Fibroblast of lung (primary cell): Measurements from ENCODE around the gene SLC27A1. TPM values are rescaled to one million over a fixed set of nuclear protein-coding genes. Genes with fewer than 3 reads are reported as not detected.

Experiments
- DNase-seq, 2 donors: peaks; one replicate each; pipeline versions ENCODE4 v3.0.0 to v3.0.0-alpha.2; 2010; ENCODE audit warnings: low read depth in 2 of 2
- H2AFZ ChIP-seq: 2 replicates; pipeline ENCODE4 v1.5.1; 2012; ENCODE audit warnings: low read length, control low read depth, inconsistent platforms
- H3K27ac ChIP-seq: 2 replicates; pipeline ENCODE4 v1.5.1; 2011; ENCODE audit warnings: low read length, control low read depth; ENCODE audit not compliant: insufficient read depth
- H3K27me3 ChIP-seq: 2 replicates; pipeline ENCODE4 v1.5.1; 2011; ENCODE audit warnings: mild to moderate bottlenecking, low read length; ENCODE audit not compliant: control insufficient read depth, insufficient read depth
- H3K36me3 ChIP-seq: 2 replicates; pipeline ENCODE4 v1.5.1; 2011; ENCODE audit warnings: low read length; ENCODE audit not compliant: control insufficient read depth, insufficient read depth
- H3K4me1 ChIP-seq: 2 replicates; pipeline ENCODE4 v1.5.1; 2011; ENCODE audit warnings: low read length; ENCODE audit not compliant: control insufficient read depth, insufficient read depth; ENCODE audit errors: extremely low read depth
- H3K4me2 ChIP-seq: 2 replicates; pipeline ENCODE4 v1.5.1; 2011; ENCODE audit warnings: low read length, control low read depth; ENCODE audit not compliant: insufficient read depth; ENCODE audit errors: extremely low read depth
- H3K4me3 ChIP-seq, 4 experiments: fragments of 200-600 bp in 1 of 4; sonication (generic) in 1 of 4; replicated peaks in 1 of 4; 2 replicates each; pipeline ENCODE4 v1.5.1; 2011 to 2016; ENCODE audit warnings: low read length in 4 of 4, low read depth in 3 of 4, mild to moderate bottlenecking in 3 of 4, control low read depth in 2 of 4, inconsistent platforms in 1 of 4, mixed read lengths in 1 of 4; ENCODE audit not compliant: insufficient read depth in 1 of 4; ENCODE audit errors: control extremely low read depth in 1 of 4
- H3K79me2 ChIP-seq: 2 replicates; pipeline ENCODE4 v1.5.1; 2012; ENCODE audit warnings: mild to moderate bottlenecking, low read length, inconsistent platforms; ENCODE audit not compliant: control insufficient read depth, insufficient read depth
- H3K9ac ChIP-seq: 2 replicates; pipeline ENCODE4 v1.5.1; 2011; ENCODE audit warnings: mild to moderate bottlenecking, low read length, control low read depth; ENCODE audit not compliant: insufficient read depth
- H3K9me3 ChIP-seq: 2 replicates; pipeline ENCODE4 v1.5.1; 2012; ENCODE audit warnings: low read depth, low read length; ENCODE audit not compliant: control insufficient read depth, insufficient read depth
- H4K20me1 ChIP-seq: 2 replicates; pipeline ENCODE4 v1.5.1; 2011; ENCODE audit warnings: low read length; ENCODE audit not compliant: control insufficient read depth, insufficient read depth; ENCODE audit errors: extremely low read depth
- CTCF ChIP-seq, 2 donors: IDR thresholded peaks in 1 of 2; conservative IDR thresholded peaks in 1 of 2; 1 replicate in 1 of 2; 2 replicates in 1 of 2; pipeline ENCODE4 v1.5.1; 2011 to 2012; ENCODE audit warnings: low read length in 2 of 2, control low read depth in 1 of 2, inconsistent platforms in 1 of 2, low read depth in 1 of 2, mild to moderate bottlenecking in 1 of 2
- EZH2 ChIP-seq: IDR thresholded peaks from 2 replicates; pipeline ENCODE4 v1.5.1; 2012; ENCODE audit warnings: low read length, control low read depth, mild to moderate bottlenecking; ENCODE audit errors: missing control alignments
- polyA plus RNA-seq, 2 donors: library from polyadenylated mRNA; depleted of rRNA in 1 of 2; stranded (reverse) in 1 of 2; unstranded in 1 of 2; fragments of >200 nt; gene quantifications; 2 replicates each; pipeline ENCODE4 v1.2.1, GENCODE V29; 2011 to 2012; ENCODE audit warnings: missing spikeins in 1 of 2
- total RNA-seq: library from RNA; depleted of rRNA; stranded (reverse); fragments of >200 nt; gene quantifications from 2 replicates; pipeline ENCODE4 v1.2.1, GENCODE V29; 2014

The SLC27A1 gene
- total and polyA plus RNA-seq, 2 donors (not counting 1 experiment from before 2014, with no cell fraction given) = 4.0 to 25.3 TPM

GRCh38 chr19:17457616-17458015, 12.7 kb upstream of the SLC27A1 start:
- no peak for DNase-seq
- Histone ChIP-seq H3K4me1 (no peaks in the 10 kb centered on the region), H2AFZ (no peak overlapping the region)

GRCh38 chr19:17458970-17459369, 11.4 kb upstream of the SLC27A1 start:
- DNase-seq = no peak
- Histone ChIP-seq H4K20me1 (no peaks in the 10 kb centered on the region), H3K27me3 (peaks cover 15% of the 10 kb centered on the region), H3K9me3 (no peaks in the 10 kb centered on the region), H3K27ac (no peak overlapping the region), H3K9ac (no peak overlapping the region), H3K4me2 (no peak overlapping the region), H3K4me1 (no peaks in the 10 kb centered on the region), H3K36me3 (no peaks in the 10 kb centered on the region), H2AFZ (no peak overlapping the region), H3K4me3 (no peak overlapping the region), H3K79me2 (no peaks in the 10 kb centered on the region)
- TF ChIP-seq CTCF (conservative IDR thresholded peaks at IDR 0.05 in 1 of 2, IDR thresholded peaks at IDR 0.05 in 1 of 2; ENCODE audit: low read depth in 1 of 2, low read length in 2 of 2) (no peak), EZH2 (no peak)

More at GRCh38 chr19:17457616-17458015, 12.7 kb upstream of the SLC27A1 start:
- Histone ChIP-seq H3K79me2 (no peaks in the 10 kb centered on the region), H3K27ac (no peak overlapping the region), H3K36me3 (no peaks in the 10 kb centered on the region), H3K4me3 (no peak overlapping the region), H3K4me2 (no peak overlapping the region), H3K9me3 (no peaks in the 10 kb centered on the region), H4K20me1 (no peaks in the 10 kb centered on the region), H3K27me3 (peaks cover 18% of the 10 kb centered on the region), H3K9ac (no peak overlapping the region)
- TF ChIP-seq EZH2 (no peak), CTCF (conservative IDR thresholded peaks at IDR 0.05 in 1 of 2, IDR thresholded peaks at IDR 0.05 in 1 of 2; ENCODE audit: low read depth in 1 of 2, low read length in 2 of 2) (no peak)

GRCh38 chr19:17460372-17461230, 9.7 kb upstream of the SLC27A1 start, which contains the start of gene NXNL1:
NXNL1 (minus strand) TSS chr19:17460926; CDS start chr19:17460869, 57 bp downstream.
- Histone ChIP-seq H3K4me1 (no peaks in the 10 kb centered on the region), H2AFZ (no peak within 1 kb of the TSS), H3K9me3 (no peaks in the 10 kb centered on the region), H3K9ac (no peak within 1 kb of the TSS), H3K27ac (no peak within 1 kb of the TSS), H4K20me1 (no peaks in the 10 kb centered on the region), H3K4me3 (no peak within 1 kb of the TSS), H3K4me2 (no peak within 1 kb of the TSS), H3K36me3 (no peaks in the 10 kb centered on the region), H3K79me2 (no peaks in the 10 kb centered on the region), H3K27me3 (peaks cover 14% of the 10 kb centered on the region)
- DNase-seq = no peak
- TF ChIP-seq CTCF (conservative IDR thresholded peaks at IDR 0.05 in 1 of 2, IDR thresholded peaks at IDR 0.05 in 1 of 2; ENCODE audit: low read depth in 1 of 2, low read length in 2 of 2) (no peak), EZH2 (no peak)
